Neuronal stem cell (in vitro differentiated cells): ENCODE data around the gene ZNF92.

Source experiments
- DNase-seq: peaks from one replicate; pipeline ENCODE4 v3.0.0-alpha.2; 2013; ENCODE audit warnings: low spot score
- H2AFZ ChIP-seq: one replicate; pipeline ENCODE4 v1.6.1; 2013; ENCODE audit warnings: mild to moderate bottlenecking, low read length, inconsistent platforms
- H2AK5ac ChIP-seq: 2 replicates; pipeline ENCODE4 v1.6.1; 2013; ENCODE audit warnings: low read depth, mild to moderate bottlenecking, inconsistent platforms, low read length, moderate library complexity, mixed read lengths
- H2BK120ac ChIP-seq: 2 replicates; pipeline ENCODE4 v1.6.1; 2013; ENCODE audit warnings: low read depth, mild to moderate bottlenecking, inconsistent platforms, low read length, moderate library complexity, mixed read lengths
- H2BK12ac ChIP-seq: one replicate; pipeline ENCODE4 v1.6.1; 2013; ENCODE audit warnings: low read length, inconsistent platforms
- H2BK15ac ChIP-seq: 2 replicates; pipeline ENCODE4 v1.6.1; 2013; ENCODE audit warnings: mild to moderate bottlenecking, low read length, inconsistent platforms, mixed read lengths
- H2BK5ac ChIP-seq: one replicate; pipeline ENCODE4 v1.6.1; 2013; ENCODE audit warnings: inconsistent platforms, mild to moderate bottlenecking, low read length, moderate library complexity
- H3K14ac ChIP-seq: one replicate; pipeline ENCODE4 v1.6.1; 2013; ENCODE audit warnings: low read length, inconsistent platforms
- H3K18ac ChIP-seq: 2 replicates; pipeline ENCODE4 v1.6.1; 2013; ENCODE audit warnings: low read length, inconsistent platforms
- H3K23ac ChIP-seq: 2 replicates; pipeline ENCODE4 v1.6.1; 2013; ENCODE audit warnings: low read depth, mild to moderate bottlenecking, mixed read lengths, low read length, inconsistent platforms; ENCODE audit not compliant: poor library complexity
- H3K27ac ChIP-seq: replicated peaks from 3 replicates; pipeline ENCODE4 v1.5.1; 2013; ENCODE audit warnings: low read length, inconsistent platforms
- H3K27me3 ChIP-seq, 3 experiments: 2 replicates each; pipeline ENCODE4 v1.6.1; 2013; ENCODE audit warnings: low read length in 3 of 3, mild to moderate bottlenecking in 2 of 3, inconsistent platforms in 1 of 3, low read depth in 1 of 3, mixed read lengths in 1 of 3, moderate library complexity in 1 of 3; ENCODE audit not compliant: control insufficient read depth in 3 of 3, insufficient read depth in 3 of 3
- H3K36me3 ChIP-seq, 2 donors: replicated peaks in 1 of 2; 2 replicates each; pipeline ENCODE4 v1.6.1; 2013; ENCODE audit warnings: low read length in 2 of 2; ENCODE audit not compliant: control insufficient read depth in 2 of 2, insufficient read depth in 2 of 2
- H3K4ac ChIP-seq: 2 replicates; pipeline ENCODE4 v1.6.1; 2013; ENCODE audit warnings: inconsistent platforms, mild to moderate bottlenecking, low read length, moderate library complexity
- H3K4me1 ChIP-seq, 2 donors: 1 replicate in 1 of 2; 2 replicates in 1 of 2; pipeline ENCODE4 v1.6.1; 2013; ENCODE audit warnings: low read length in 2 of 2, low read depth in 1 of 2; ENCODE audit not compliant: control insufficient read depth in 2 of 2, insufficient read depth in 1 of 2
- H3K4me2 ChIP-seq: one replicate; pipeline ENCODE4 v1.6.1; 2013; ENCODE audit warnings: mild to moderate bottlenecking, low read length, inconsistent platforms; ENCODE audit not compliant: insufficient read depth, poor library complexity, severe bottlenecking
- H3K4me3 ChIP-seq, 2 donors: 2 replicates each; pipeline ENCODE4 v1.5.1; 2013; ENCODE audit warnings: low read length in 2 of 2, mild to moderate bottlenecking in 2 of 2, inconsistent platforms in 1 of 2, moderate library complexity in 1 of 2
- H3K79me1 ChIP-seq: one replicate; pipeline ENCODE4 v1.6.1; 2013; ENCODE audit warnings: low read depth, mild to moderate bottlenecking, inconsistent platforms, low read length, moderate library complexity
- H3K9ac ChIP-seq: one replicate; pipeline ENCODE4 v1.6.1; 2013; ENCODE audit warnings: mild to moderate bottlenecking, low read depth, low read length, inconsistent platforms; ENCODE audit not compliant: poor library complexity
- H3K9me3 ChIP-seq, 2 donors: replicated peaks in 1 of 2; 2 replicates each; pipeline versions ENCODE3 to v1.6.1; 2013; ENCODE audit warnings: low read length in 2 of 2, mild to moderate bottlenecking in 2 of 2, inconsistent platforms in 1 of 2, low read depth in 1 of 2, mixed read lengths in 1 of 2, moderate library complexity in 1 of 2; ENCODE audit not compliant: control insufficient read depth in 2 of 2, insufficient read depth in 1 of 2
- H4K8ac ChIP-seq: one replicate; pipeline ENCODE4 v1.6.1; 2013; ENCODE audit warnings: low read depth, mild to moderate bottlenecking, inconsistent platforms, low read length, moderate library complexity
- H4K91ac ChIP-seq: one replicate; pipeline ENCODE4 v1.6.1; 2013; ENCODE audit warnings: low read length, low read depth, mild to moderate bottlenecking, inconsistent platforms; ENCODE audit not compliant: poor library complexity
- WGBS, 2 donors: extraction: QIAGEN DNeasy Blood & Tissue Kit; methylation state at CpG; one replicate each; pipeline ENCODE4 v1.1.7; 2013; ENCODE audit warnings: missing lambda C conversion rate in 2 of 2, mixed read lengths in 1 of 2; ENCODE audit not compliant: insufficient read length in 2 of 2, insufficient replicate concordance in 1 of 2; ENCODE audit errors: extremely low coverage in 2 of 2; 5-methylcytosine and 5-hydroxymethylcytosine counted together

ZNF92 gene

DNA sequence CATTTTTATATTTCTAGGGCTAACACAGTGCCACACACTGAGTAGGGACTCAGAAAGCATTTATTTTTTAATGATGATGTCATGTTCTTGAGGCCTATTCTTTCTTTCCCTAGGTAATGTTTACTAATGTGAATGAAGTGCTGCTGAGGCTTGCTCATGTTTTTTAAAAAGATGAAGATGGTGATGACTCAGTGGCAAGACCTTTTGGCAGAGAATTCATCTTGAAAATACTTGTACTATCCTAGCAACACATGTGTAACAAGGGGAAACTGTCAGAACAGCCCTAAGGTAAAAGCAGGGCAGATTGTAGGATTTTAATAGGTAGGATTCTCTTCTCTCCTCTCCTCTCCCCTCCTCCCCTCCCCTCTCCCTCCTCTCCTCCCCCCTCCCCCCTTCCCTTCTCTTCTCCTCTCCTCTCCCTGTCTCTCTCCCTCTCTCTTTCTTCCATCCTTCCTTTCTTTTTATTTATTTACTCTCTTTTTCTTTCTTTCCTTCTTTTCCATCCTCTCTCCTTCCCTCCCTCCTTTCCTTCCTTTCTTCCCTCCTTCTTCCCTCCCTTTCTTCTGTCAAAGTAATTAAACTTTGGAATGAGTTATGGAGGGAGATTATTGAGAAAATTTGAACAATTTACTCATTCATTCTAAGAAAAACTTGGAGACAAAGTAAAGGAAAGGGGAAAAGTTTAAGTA is 75.3 kb downstream of the ZNF92 start:
- H3K4ac ChIP-seq: no peak overlapping the region
- no peak overlapping the region for H2BK12ac ChIP-seq
- H4K8ac ChIP-seq: no peak overlapping the region
- DNase-seq: no peak
- H2BK15ac ChIP-seq: no peak overlapping the region
- no peak overlapping the region for H3K9ac ChIP-seq
- H4K91ac ChIP-seq: no peak overlapping the region
- H3K4me3 ChIP-seq: no peak overlapping the region
- H3K9me3 ChIP-seq: peaks cover 2 to 8% of the 10 kb centered on the region in 2 donors
- H3K4me1 ChIP-seq: no peaks in the 10 kb centered on the region
- H3K27ac ChIP-seq: no peak overlapping the region
- no peak overlapping the region for H3K18ac ChIP-seq
- no peaks in the 10 kb centered on the region for H3K79me1 ChIP-seq
- H3K36me3 ChIP-seq: no peaks in the 10 kb centered on the region
- no peak overlapping the region for H3K14ac ChIP-seq
- no peak overlapping the region for H2AK5ac ChIP-seq
- H2BK5ac ChIP-seq: no peak overlapping the region
- no peak overlapping the region for H3K4me2 ChIP-seq
- H2BK120ac ChIP-seq: no peak overlapping the region
- H2AFZ ChIP-seq: no peak overlapping the region
- H3K27me3 ChIP-seq: peaks cover 0 to 4% (median 0%) of the 10 kb centered on the region in 3 experiments
- no peak overlapping the region for H3K23ac ChIP-seq

DNA sequence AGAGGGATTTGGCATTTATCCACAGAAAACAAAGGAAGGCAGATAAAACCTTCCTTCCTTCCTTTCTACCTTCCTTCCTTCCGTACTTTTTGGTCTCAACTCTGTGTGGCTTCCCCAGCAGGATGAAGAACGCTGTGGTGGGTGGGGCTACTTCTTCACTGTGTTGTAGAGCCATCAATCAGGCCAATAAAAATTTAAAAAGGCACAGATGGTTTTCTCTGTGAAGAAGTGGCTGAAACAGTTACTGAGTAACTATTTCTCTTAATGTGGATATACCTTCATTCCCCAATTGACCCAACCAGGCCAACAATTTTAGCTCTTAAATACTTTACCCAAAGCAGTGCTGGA is 75.8 kb downstream of the ZNF92 start:
- Histone ChIP-seq H3K4me1 (no peaks in the 10 kb centered on the region), H3K27ac (no peak overlapping the region), H3K4me2 (no peak overlapping the region), H2BK5ac (no peak overlapping the region), H4K8ac (no peak overlapping the region), H4K91ac (no peak overlapping the region), H2BK120ac (no peak overlapping the region), H3K9me3 (peaks cover 2 to 8% of the 10 kb centered on the region in 2 donors), H2AK5ac (no peak overlapping the region), H3K23ac (no peak overlapping the region), H3K4ac (no peak overlapping the region), H3K18ac (no peak overlapping the region), H2BK15ac (no peak overlapping the region), H3K9ac (no peak overlapping the region), H3K79me1 (no peaks in the 10 kb centered on the region), H3K27me3 (peaks cover 0 to 4% (median 0%) of the 10 kb centered on the region in 3 experiments), H2AFZ (no peak overlapping the region), H3K36me3 (no peaks in the 10 kb centered on the region), H3K14ac (no peak overlapping the region), H3K4me3 (no peak overlapping the region), H2BK12ac (no peak overlapping the region)
- DNase-seq: no peak
- no CpG with 5 or more reads among the region's 2 CpGs for WGBS, 2 donors
